ENCODE data around the gene TEFM.
"Not testable (repeated sequence)": the region's sequence is repeated elsewhere in the genome, so short reads cannot be mapped to it uniquely, and the experiment has no call there.

TEFM gene

GRCh38 chr17:30920683-30921543, 14.9 kb upstream of the TEFM start:
- H3K9ac ChIP-seq (ENCODE audit: insufficient read length, low read depth) = no peak overlapping the region
- no peaks in the 10 kb centered on the region for H3K36me3 ChIP-seq (ENCODE audit: insufficient read depth, insufficient read length, low read length)
- no peaks in the 10 kb centered on the region for H3K4me1 ChIP-seq (ENCODE audit: insufficient read depth, insufficient read length)
- no peak for DNase-seq (ENCODE audit: low read depth, low spot score)
- peaks cover 38% of the 10 kb centered on the region for H3K27me3 ChIP-seq (ENCODE audit: insufficient read depth, insufficient read length)
- H3K4me3 ChIP-seq (ENCODE audit: insufficient read length, low read depth) = no peak overlapping the region
- H3K9me3 ChIP-seq (ENCODE audit: insufficient read depth, low read length) = no peaks in the 10 kb centered on the region
- TF ChIP-seq SUZ12 (IDR thresholded peaks at IDR 0.05; ENCODE audit: extremely low read depth, insufficient read depth, insufficient read length) = no peak

- TF ChIP-seq SUZ12 (IDR thresholded peaks at IDR 0.05; ENCODE audit: extremely low read depth, insufficient read depth, insufficient read length) = no peak
- no peak for TF ChIP-seq ZNF274 (IDR thresholded peaks at IDR 0.05; ENCODE audit: low read depth, low read length)
- no peak for TF ChIP-seq YY1 (IDR thresholded peaks at IDR 0.05; ENCODE audit: insufficient read depth, insufficient read length)
- H3K4me1 ChIP-seq (ENCODE audit: insufficient read depth, insufficient read length) = no peaks in the 10 kb centered on the region
- no peaks in the 10 kb centered on the region for H3K36me3 ChIP-seq (ENCODE audit: insufficient read depth, insufficient read length, low read length)
- DNase-seq (ENCODE audit: low read depth, low spot score) = no peak
- H3K9ac ChIP-seq (ENCODE audit: insufficient read length, low read depth) = no peak overlapping the region
- H3K27me3 ChIP-seq (ENCODE audit: insufficient read depth, insufficient read length) = peaks cover 38% of the 10 kb centered on the region
- no peak overlapping the region for H3K4me3 ChIP-seq (ENCODE audit: insufficient read length, low read depth)
- no peaks in the 10 kb centered on the region for H3K9me3 ChIP-seq (ENCODE audit: insufficient read depth, low read length)
Measured at GRCh38 chr17:30920282-30920681, 14.2 kb upstream of the TEFM start.

- Histone ChIP-seq H3K27me3 (ENCODE audit: insufficient read depth, insufficient read length) (peaks cover 19% of the 10 kb centered on the region), H3K9ac (ENCODE audit: insufficient read length, low read depth) (no peak overlapping the region), H3K4me1 (ENCODE audit: insufficient read depth, insufficient read length) (no peaks in the 10 kb centered on the region), H3K4me3 (ENCODE audit: insufficient read length, low read depth) (no peak overlapping the region), H3K9me3 (ENCODE audit: insufficient read depth, low read length) (no peaks in the 10 kb centered on the region), H3K36me3 (ENCODE audit: insufficient read depth, insufficient read length, low read length) (no peaks in the 10 kb centered on the region)
- TF ChIP-seq YY1 (IDR thresholded peaks at IDR 0.05; ENCODE audit: insufficient read depth, insufficient read length) (no peak), ZNF274 (IDR thresholded peaks at IDR 0.05; ENCODE audit: low read depth, low read length) (no peak), SUZ12 (IDR thresholded peaks at IDR 0.05; ENCODE audit: extremely low read depth, insufficient read depth, insufficient read length) (no peak)
- no peak for DNase-seq (ENCODE audit: low read depth, low spot score)
Measured at GRCh38 chr17:30917050-30917449, 11.0 kb upstream of the TEFM start.

GRCh38 chr17:30915833-30916611, 10.0 kb upstream of the TEFM start:
- H3K4me1 ChIP-seq (ENCODE audit: insufficient read depth, insufficient read length) = no peaks in the 10 kb centered on the region
- H3K4me3 ChIP-seq (ENCODE audit: insufficient read length, low read depth) = no peak overlapping the region
- DNase-seq (ENCODE audit: low read depth, low spot score) = no peak
- H3K36me3 ChIP-seq (ENCODE audit: insufficient read depth, insufficient read length, low read length) = no peaks in the 10 kb centered on the region
- no peak overlapping the region for H3K9ac ChIP-seq (ENCODE audit: insufficient read length, low read depth)
- no peaks in the 10 kb centered on the region for H3K9me3 ChIP-seq (ENCODE audit: insufficient read depth, low read length)
- peaks cover 8% of the 10 kb centered on the region for H3K27me3 ChIP-seq (ENCODE audit: insufficient read depth, insufficient read length)
- TF ChIP-seq YY1 (IDR thresholded peaks at IDR 0.05; ENCODE audit: insufficient read depth, insufficient read length) (no peak), ZNF274 (IDR thresholded peaks at IDR 0.05; ENCODE audit: low read depth, low read length) (no peak), SUZ12 (IDR thresholded peaks at IDR 0.05; ENCODE audit: extremely low read depth, insufficient read depth, insufficient read length) (no peak)

GRCh38 chr17:30913955-30914354, 7.9 kb upstream of the TEFM start:
- Histone ChIP-seq H3K36me3 (ENCODE audit: insufficient read depth, insufficient read length, low read length) (no peaks in the 10 kb centered on the region), H3K4me3 (ENCODE audit: insufficient read length, low read depth) (no peak overlapping the region), H3K9ac (ENCODE audit: insufficient read length, low read depth) (no peak overlapping the region), H3K9me3 (ENCODE audit: insufficient read depth, low read length) (no peaks in the 10 kb centered on the region), H3K27me3 (ENCODE audit: insufficient read depth, insufficient read length) (no peaks in the 10 kb centered on the region), H3K4me1 (ENCODE audit: insufficient read depth, insufficient read length) (no peaks in the 10 kb centered on the region)
- TF ChIP-seq YY1 (IDR thresholded peaks at IDR 0.05; ENCODE audit: insufficient read depth, insufficient read length) = no peak
- TF ChIP-seq ZNF274 (IDR thresholded peaks at IDR 0.05; ENCODE audit: low read depth, low read length) = no peak
- TF ChIP-seq SUZ12 (IDR thresholded peaks at IDR 0.05; ENCODE audit: extremely low read depth, insufficient read depth, insufficient read length) = no peak
- DNase-seq (ENCODE audit: low read depth, low spot score) = no peak

- not testable (repeated sequence) for DNase-seq (ENCODE audit: low read depth, low spot score); H3K36me3 ChIP-seq (ENCODE audit: insufficient read depth, insufficient read length, low read length); H3K4me1 ChIP-seq (ENCODE audit: insufficient read depth, insufficient read length); H3K9ac ChIP-seq (ENCODE audit: insufficient read length, low read depth); H3K9me3 ChIP-seq (ENCODE audit: insufficient read depth, low read length); H3K27me3 ChIP-seq (ENCODE audit: insufficient read depth, insufficient read length); H3K4me3 ChIP-seq (ENCODE audit: insufficient read length, low read depth)
Measured at GRCh38 chr17:30910151-30910550, 4.1 kb upstream of the TEFM start.

GRCh38 chr17:30908717-30909420, 2.8 kb upstream of the TEFM start:
- H3K36me3 ChIP-seq (ENCODE audit: insufficient read depth, insufficient read length, low read length) = peaks cover 5% of the 10 kb centered on the region
- no peak for DNase-seq (ENCODE audit: low read depth, low spot score)

More at GRCh38 chr17:30908717-30909420, 2.8 kb upstream of the TEFM start:
- Histone ChIP-seq H3K9ac (ENCODE audit: insufficient read length, low read depth) (no peak overlapping the region), H3K4me1 (ENCODE audit: insufficient read depth, insufficient read length) (no peaks in the 10 kb centered on the region), H3K9me3 (ENCODE audit: insufficient read depth, low read length) (no peaks in the 10 kb centered on the region), H3K4me3 (ENCODE audit: insufficient read length, low read depth) (no peak overlapping the region), H3K27me3 (ENCODE audit: insufficient read depth, insufficient read length) (no peaks in the 10 kb centered on the region)
- TF ChIP-seq YY1 (IDR thresholded peaks at IDR 0.05; ENCODE audit: insufficient read depth, insufficient read length) (no peak), SUZ12 (IDR thresholded peaks at IDR 0.05; ENCODE audit: extremely low read depth, insufficient read depth, insufficient read length) (no peak), ZNF274 (IDR thresholded peaks at IDR 0.05; ENCODE audit: low read depth, low read length) (no peak)

Data from NT2/D1 (cell line).